Measurements from ENCODE around the gene NR1H3. TPM values are rescaled to one million over a fixed set of nuclear protein-coding genes. Genes with fewer than 3 reads are reported as not detected.

The NR1H3 gene
- total RNA-seq, 2 experiments from 2014 or later = 12.7 to 15.3 TPM

DNA sequence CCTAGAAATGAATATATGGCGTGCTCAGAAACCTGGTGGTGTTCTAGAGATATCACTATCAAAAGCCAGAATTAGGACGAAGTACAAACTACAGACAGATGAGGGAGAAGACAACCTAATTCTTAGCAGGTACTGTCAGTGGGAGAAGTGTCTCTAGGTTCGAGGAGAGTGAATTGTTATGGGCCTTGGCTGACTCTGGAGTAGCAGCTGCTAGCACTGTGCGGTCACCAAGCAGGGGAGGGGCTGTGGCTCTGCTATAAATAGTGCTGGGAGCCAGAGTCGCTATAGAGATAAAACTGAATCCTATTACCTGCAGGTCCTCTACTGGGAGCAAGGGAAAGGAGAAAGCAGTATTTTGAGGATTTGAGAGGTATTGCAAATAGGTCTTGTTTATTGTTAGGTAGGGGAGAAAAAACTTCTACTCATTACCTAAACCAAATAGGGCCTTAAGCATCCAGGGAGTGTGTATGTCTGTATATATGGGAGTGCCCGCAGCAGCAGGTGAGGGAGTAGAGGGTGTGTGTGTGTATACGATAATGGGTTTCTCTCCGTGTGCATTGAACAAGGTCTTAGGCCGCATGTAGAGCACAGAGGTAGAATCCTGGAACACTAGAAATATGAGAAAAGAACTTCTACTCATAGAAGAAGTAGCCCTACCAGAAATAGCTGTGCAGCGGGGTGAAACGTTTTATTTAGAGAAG is 14.3 kb downstream of the NR1H3 start:
- ATAC-seq = no peak
- Mint-ChIP-seq H3K27me3 (no peaks in the 10 kb centered on the region), H3K4me3 (peak overlapping the region; percentile 76), H3K9me3 (no peaks in the 10 kb centered on the region), H3K27ac (peak overlapping the region; percentile 83), H3K36me3 (ENCODE audit: low read depth) (peaks cover 27% of the 10 kb centered on the region), H3K4me1 (ENCODE audit: low read depth) (peaks cover 43% of the 10 kb centered on the region)
- TF ChIP-seq, protein P1, sequence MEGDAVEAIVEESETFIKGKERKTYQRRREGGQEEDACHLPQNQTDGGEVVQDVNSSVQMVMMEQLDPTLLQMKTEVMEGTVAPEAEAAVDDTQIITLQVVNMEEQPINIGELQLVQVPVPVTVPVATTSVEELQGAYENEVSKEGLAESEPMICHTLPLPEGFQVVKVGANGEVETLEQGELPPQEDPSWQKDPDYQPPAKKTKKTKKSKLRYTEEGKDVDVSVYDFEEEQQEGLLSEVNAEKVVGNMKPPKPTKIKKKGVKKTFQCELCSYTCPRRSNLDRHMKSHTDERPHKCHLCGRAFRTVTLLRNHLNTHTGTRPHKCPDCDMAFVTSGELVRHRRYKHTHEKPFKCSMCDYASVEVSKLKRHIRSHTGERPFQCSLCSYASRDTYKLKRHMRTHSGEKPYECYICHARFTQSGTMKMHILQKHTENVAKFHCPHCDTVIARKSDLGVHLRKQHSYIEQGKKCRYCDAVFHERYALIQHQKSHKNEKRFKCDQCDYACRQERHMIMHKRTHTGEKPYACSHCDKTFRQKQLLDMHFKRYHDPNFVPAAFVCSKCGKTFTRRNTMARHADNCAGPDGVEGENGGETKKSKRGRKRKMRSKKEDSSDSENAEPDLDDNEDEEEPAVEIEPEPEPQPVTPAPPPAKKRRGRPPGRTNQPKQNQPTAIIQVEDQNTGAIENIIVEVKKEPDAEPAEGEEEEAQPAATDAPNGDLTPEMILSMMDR (IDR thresholded peaks at IDR 0.05) = no peak
- intact Hi-C loops (cut with micrococcal nuclease) = no loop called here
- ChIA-PET CTCF (interaction anchor here (0.8 to 2.6 kb wide), 7 partner anchors 13 to 102 kb away, joined by 3 to 12 read pairs (median 6); partner anchors contain the start of genes ACP2 and NR1H3), POLR2A (interaction anchor here (0.6 to 2.6 kb wide), 8 partner anchors 8 to 140 kb away, joined by 3 to 21 read pairs (median 4); partner anchors contain the start of genes ACP2 and DDB2)
- peak; percentile 16 for DNase-seq

DNA sequence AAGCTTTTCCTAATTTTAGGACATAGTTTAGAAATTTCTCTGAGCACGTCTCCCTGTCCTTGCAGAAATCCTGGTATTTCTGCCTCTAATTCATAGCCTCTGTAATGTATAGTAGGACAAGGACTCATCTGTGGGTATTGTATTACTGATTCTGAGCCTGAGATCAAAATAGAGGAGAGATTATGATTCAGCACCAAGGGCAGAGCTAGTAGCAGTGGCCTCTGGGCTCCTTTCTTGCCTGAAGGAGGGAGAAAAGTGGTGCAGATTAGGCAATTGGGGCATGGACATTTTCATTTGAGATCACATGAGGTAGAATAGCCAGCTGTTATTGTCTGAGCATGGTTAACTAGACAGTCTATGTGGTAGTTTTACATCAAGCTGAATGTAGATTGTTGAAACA is 14.9 kb downstream of the NR1H3 start:
- Mint-ChIP-seq H3K27ac (peak overlapping the region; percentile 39), H3K4me3 (no peak overlapping the region), H3K4me1 (ENCODE audit: low read depth) (peaks cover 43% of the 10 kb centered on the region), H3K36me3 (ENCODE audit: low read depth) (peaks cover 30% of the 10 kb centered on the region), H3K9me3 (no peaks in the 10 kb centered on the region), H3K27me3 (no peaks in the 10 kb centered on the region)
- ChIA-PET POLR2A (interaction anchor here (0.6 to 1.5 kb wide), 6 partner anchors 8 to 56 kb away, joined by 3 to 6 read pairs (median 3); partner anchors contain the start of gene ACP2), CTCF (interaction anchor here (0.8 to 2.6 kb wide), 5 partner anchors 13 to 120 kb away, joined by 3 to 12 read pairs (median 5); partner anchors contain the start of gene NR1H3)
- ATAC-seq (no peak), DNase-seq (no peak)
- intact Hi-C loops (cut with micrococcal nuclease) = no loop called here
- TF ChIP-seq, protein P1 (IDR thresholded peaks at IDR 0.05) = no peak

- intact Hi-C loops (cut with micrococcal nuclease) = no loop called here
Observed at GRCh38 chr11:47274495-47275235, 16.9 kb downstream of the NR1H3 start.

GRCh38 chr11:47276923-47277322 is 19.1 kb downstream of the NR1H3 start:
- ATAC-seq = no peak
- peaks cover 16% of the 10 kb centered on the region for H3K4me1 Mint-ChIP-seq (ENCODE audit: low read depth)
- H3K9me3 Mint-ChIP-seq = no peaks in the 10 kb centered on the region
- no peak overlapping the region for H3K27ac Mint-ChIP-seq
- intact Hi-C loops (cut with micrococcal nuclease) = no loop called here
- H3K27me3 Mint-ChIP-seq = no peaks in the 10 kb centered on the region
- ChIA-PET POLR2A (no interaction called here), CTCF (no interaction called here)
- no peak for DNase-seq
- H3K4me3 Mint-ChIP-seq = no peak overlapping the region
- TF ChIP-seq, protein P1 (IDR thresholded peaks at IDR 0.05) = no peak
- H3K36me3 Mint-ChIP-seq (ENCODE audit: low read depth) = peaks cover 36% of the 10 kb centered on the region

More at GRCh38 chr11:47274495-47275235, 16.9 kb downstream of the NR1H3 start:
- TF ChIP-seq, protein P1 (IDR thresholded peaks at IDR 0.05) = no peak
- ChIA-PET CTCF (interaction anchor here (1.2 to 2.6 kb wide), 3 partner anchors 16 to 137 kb away, joined by 5 to 12 read pairs (median 5); partner anchors contain the start of gene NR1H3), POLR2A (interaction anchor here (0.7 to 1.5 kb wide), 4 partner anchors 24 to 138 kb away, joined by 3 to 4 read pairs (median 3); no protein-coding TSS in a partner anchor)
- Mint-ChIP-seq H3K4me1 (ENCODE audit: low read depth) (peaks cover 27% of the 10 kb centered on the region), H3K27ac (peak overlapping the region; percentile 21), H3K36me3 (ENCODE audit: low read depth) (peaks cover 32% of the 10 kb centered on the region), H3K27me3 (no peaks in the 10 kb centered on the region), H3K4me3 (no peak overlapping the region), H3K9me3 (no peaks in the 10 kb centered on the region)
- ATAC-seq (no peak), DNase-seq (no peak)

All from activated CD8-positive, alpha-beta T cell treated with anti-CD3 and anti-CD28 coated beads for 36 hours (primary cell).